ENCODE data around the gene IRAK4. TPM values are rescaled to one million over a fixed set of nuclear protein-coding genes. Genes with fewer than 3 reads are reported as not detected.
A peak's percentile ranks its signal among the peaks of the same experiment; 100 is the strongest.

IRAK4 gene
- polyA plus RNA-seq, 4 donors: 12.2 to 17.1 (median 15.1) TPM

DNA sequence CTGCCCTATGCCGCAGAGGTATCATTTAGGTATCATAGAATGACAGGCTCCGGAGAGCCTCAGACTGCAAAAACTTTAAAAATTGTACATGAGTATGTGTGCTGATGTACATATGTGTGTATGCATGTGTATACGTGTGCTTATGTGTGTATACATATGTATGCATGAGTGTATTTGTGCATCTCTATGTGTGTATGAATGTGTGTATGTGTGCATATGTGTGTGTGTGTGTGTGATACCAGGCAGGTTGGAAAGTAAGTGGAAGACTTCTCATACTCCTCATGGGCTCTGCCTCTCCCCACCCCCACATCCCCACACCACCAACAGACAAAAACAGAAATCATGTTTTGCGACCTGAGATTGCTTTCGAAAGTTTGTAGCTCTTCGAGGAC, 76.5 kb downstream of the IRAK4 start:
- no peak for DNase-seq (ENCODE audit: low read depth in 4 of 4, low spot score in 3 of 4)

DNA sequence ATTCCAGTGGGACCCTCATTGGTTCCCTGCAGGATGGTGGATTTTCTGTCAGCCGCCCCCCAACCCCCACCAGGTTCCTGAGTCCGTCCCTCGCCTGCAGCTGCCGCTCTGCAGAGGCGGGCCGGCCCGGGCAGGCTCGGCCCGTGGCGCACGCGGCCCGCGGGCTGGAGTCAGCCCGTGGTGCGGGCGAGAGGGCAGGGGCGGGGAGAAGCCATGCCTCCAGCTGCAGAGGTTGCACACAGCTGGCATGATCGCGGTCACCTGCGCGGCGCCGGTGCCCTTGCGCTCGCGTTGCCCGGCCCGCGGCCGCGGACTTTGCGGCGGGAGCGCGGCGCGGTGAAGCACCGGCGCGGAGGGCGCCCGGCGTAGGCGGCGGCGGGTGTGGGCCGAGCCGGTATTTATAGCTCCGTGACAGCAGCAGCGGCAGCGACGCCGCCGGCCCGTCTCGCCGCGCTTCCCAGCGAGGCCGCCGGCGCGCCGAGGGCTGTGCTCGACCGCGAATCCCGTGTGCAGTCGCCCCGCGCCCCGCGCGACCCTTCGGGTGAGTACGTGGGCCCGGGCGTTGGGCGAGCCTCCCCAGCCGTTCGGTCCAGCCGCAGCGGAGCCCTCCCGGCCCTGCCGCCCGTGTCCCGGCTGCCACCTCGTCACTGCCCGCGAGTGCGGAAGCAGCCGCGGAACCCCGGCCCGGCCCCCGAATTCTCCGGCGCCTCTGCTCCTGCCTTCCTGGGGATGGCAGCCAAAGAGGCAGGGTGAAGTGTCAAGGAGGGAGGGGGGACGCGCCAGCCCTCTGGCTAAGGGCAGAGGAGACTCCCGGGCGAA, 77.1 kb downstream of the IRAK4 start, which contains the start of gene TMEM117:
TMEM117 (plus strand) TSS at position 426 of the 819 bp plus-strand sequence.
- DNase-seq (ENCODE audit: low read depth in 4 of 4, low spot score in 3 of 4): peak in 3 of 4 donors; percentile 32 to 64 (median 46)

DNA sequence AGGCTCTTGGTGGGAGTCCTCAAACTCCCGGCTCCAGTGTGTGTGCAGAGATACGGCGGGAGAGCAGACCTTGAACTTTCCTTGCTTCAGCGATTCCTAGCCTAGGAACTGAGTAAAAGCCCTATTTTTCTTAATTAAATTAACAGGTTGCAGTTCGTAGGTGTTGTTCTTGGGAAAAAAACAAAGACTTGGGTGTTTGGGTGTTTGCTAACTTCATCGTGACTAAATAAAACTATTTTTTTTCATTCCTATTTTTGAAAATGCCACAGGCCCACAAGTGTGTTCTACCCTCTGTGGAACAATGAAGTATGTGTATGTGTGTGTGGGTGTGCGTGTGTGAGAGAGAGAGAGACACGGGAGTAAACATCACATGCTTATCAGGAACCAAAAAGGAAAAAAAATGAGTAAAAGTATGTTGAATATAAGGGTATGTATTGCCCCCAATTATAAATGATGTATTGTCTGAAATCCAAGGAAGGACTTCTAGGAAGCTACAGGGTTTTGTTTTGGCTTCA, 77.8 kb downstream of the IRAK4 start:
- DNase-seq (ENCODE audit: low read depth in 4 of 4, low spot score in 3 of 4): peak; percentile 5 to 60 (median 22)

Other genes with a start within 250 kb of the IRAK4 start
- under 1 TPM; 0.78 to 1.00 (median 0.87) TPM for gene ADAMTS20, start 206.7 kb upstream of the IRAK4 start, polyA plus RNA-seq (ENCODE audit: insufficient read length in 4 of 4)
- 10 to 100 TPM in 3 of 4 donors, 1 to 10 TPM in 1; 9.6 to 16.7 (median 12.8) TPM for gene PUS7L, start 161 bp upstream of the IRAK4 start, polyA plus RNA-seq (ENCODE audit: insufficient read length in 4 of 4)
- gene TWF1, start 47.4 kb downstream of the IRAK4 start, polyA plus RNA-seq (ENCODE audit: insufficient read length in 4 of 4): 10 to 100 TPM; 72.5 to 98.3 (median 94.0) TPM
- gene TMEM117, start 77.1 kb downstream of the IRAK4 start, polyA plus RNA-seq (ENCODE audit: insufficient read length in 4 of 4): 10 to 100 TPM; 12.1 to 16.4 (median 15.2) TPM

Measured in right renal pelvis (tissue), 4 donors.